NCI-H2107 treated with DMSO at 0.1 percent for 48 hours (cell line): ENCODE measurements around the gene DGKD.
A peak's percentile ranks its signal among the peaks of the same experiment; 100 is the strongest.

Source experiments
- DNase-seq: peaks from one replicate; lab custom pipeline; 2025; ENCODE audit not compliant: unreplicated experiment; lab: John Stamatoyannopoulos, UW

The DGKD gene

GRCh38 chr2:233470839-233471238, 116.5 kb downstream of the DGKD start:
- DNase-seq = no peak

DNA sequence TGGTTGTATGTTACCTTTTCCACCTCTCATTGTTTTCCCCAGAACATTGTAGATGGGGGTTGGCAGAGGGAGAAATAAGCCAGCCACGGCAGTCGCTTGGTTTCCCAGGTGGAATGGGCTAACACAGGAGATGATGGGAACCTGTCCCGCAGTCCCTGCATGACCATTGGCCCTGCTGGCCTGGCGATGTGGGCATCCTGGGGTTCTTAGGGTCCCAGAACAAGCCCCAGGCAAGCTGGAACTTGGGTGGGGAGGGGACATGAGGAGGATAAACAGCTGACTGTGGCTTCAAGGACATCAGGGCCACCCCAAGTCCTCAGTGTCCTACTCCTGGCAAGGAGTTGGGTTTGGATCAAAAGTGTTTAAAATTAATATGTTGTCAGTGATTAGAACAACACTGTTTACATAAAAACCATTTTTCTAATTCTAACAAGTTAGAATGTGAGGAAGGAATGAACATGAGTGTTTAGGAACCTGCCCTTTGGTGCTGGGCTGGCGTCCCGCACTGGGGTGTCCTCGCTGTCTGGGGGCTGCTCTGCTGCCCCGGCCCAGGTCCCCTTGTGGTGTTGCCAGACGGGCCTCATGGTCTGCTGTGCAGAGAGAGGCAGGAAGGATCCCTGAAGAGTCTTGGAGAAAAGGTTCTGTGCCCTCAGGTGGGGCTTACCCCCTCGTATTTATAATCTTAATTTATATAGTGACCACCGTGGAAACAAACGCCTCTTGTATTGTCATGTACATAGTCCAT, 117.2 kb downstream of the DGKD start:
- DNase-seq = no peak

DNA sequence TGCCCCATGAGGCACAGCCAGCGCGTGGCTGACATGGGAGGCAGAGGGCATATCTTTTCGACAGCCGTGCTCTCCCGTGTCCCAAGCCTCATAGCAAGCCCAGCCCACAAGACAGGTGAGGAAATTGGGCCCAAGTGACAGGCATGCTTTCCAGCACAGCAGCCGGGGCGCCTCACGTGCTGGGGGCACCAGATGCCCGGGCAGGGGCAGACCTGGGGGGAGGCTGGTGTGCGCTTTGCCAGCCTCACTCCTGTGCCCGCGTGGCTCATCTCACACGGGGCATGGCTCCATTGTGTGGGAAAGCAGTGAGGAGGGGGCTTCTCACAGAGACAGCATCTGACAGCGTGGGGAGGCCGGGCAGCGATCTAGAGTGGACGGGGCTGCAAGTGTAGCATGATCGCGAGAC, 119.1 kb downstream of the DGKD start:
- DNase-seq = no peak

DNA sequence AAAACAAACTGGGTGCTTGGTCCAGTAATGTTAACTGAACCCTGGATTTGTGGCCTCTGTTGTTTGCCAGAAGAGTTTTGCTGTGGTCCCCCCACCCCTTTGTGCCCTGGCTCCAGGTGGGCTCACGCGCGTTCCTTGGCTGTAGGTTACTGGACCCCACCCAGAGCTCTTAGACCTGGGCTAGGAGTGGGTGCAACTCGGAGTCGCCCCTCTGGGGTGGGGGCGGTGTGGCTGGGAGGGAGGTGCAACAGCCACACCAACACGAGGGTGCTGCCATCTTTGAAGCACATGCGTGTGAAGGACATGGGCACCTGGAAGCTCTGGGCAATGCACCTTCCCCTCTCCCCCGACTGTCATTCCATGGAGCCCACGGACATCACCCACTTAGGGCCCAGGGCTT, 119.6 kb downstream of the DGKD start:
- DNase-seq = no peak

- no peak for DNase-seq
Measured at GRCh38 chr2:233474308-233475160, 120.2 kb downstream of the DGKD start.

- no peak for DNase-seq
Measured at GRCh38 chr2:233476063-233476410, 121.7 kb downstream of the DGKD start.

GRCh38 chr2:233476651-233477547, 122.6 kb downstream of the DGKD start:
- no peak for DNase-seq

- no peak for DNase-seq
Measured at GRCh38 chr2:233477548-233478433, 123.5 kb downstream of the DGKD start.

- no peak for DNase-seq
Measured at GRCh38 chr2:233479616-233480489, 125.6 kb downstream of the DGKD start.

- peak; percentile 21 for DNase-seq
Measured at GRCh38 chr2:233480490-233481202, 126.4 kb downstream of the DGKD start.

DNA sequence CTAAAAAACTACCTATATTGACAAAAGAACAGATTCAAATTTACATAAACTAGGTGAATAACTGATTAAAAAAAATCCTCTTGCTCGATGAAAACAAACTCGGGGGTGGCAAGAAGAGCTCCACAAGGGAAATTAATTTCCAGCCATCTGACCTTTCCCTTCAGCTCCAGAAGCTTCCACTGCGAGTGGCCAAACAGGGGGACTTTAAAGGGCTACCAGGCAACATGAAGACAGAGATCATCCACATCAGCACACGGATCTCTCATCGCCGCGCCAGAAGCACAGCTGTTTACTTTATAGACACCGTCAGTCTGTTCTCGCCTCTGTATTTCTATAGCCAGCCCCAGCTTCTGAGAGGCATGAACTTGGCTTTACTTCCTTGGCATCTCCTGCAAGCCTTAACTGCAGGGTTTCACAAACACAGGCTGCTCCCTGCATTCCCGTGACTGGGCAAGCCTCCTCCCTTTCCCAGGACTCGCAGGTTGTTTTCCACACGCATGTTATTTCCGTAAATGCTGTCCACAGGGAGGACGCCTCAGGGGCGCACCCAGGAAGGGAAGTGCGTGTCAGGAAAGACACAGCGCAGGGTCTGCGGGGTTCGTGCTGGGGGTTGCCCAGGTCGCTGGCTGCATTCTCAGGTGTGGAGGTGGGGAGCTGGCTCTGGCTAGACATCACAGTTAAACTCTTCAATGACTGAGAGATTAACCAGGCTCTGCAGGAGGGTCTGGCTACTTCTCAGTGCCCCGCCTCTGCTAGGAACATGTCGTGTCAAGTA, 127.3 kb downstream of the DGKD start:
- no peak for DNase-seq

DNA sequence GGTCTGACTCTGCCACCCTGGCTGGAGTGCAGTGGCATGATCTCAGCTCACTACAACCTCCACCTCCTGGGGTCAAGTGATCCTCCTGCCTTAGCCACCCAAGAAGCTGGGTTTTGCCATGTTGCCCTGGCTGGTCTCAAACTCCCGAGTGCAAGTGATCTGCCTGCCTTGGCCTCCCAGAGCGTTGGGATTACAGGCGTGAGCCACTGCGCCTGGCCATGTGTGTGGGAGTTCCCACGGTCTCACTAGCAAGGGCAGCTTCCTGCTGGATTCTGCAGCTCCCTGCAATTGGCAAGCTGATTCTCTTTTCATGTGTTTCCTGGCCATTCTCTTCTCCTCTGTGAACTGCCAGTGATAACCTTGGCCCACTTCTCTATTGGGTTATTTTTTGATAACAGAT, 128.3 kb downstream of the DGKD start:
- DNase-seq = no peak

DNA sequence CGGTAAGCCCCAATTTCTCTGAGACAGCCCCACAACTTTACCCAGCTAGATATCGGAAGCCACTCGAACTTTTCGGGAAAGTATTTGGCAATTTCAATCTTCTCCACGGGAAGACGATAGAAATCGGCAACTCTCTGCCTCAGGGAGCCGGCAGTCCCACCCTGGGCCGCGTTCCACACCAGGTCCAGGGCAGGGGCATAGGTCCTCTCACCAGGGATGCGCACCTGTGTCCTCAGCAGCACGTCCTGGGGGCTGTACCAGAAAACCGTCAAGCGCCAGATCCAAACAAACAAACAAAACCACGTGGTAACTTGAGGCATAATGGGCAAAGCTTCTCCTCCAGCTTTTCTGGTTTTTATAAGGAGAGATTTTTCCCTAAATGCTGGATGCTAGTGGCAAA, 131.4 kb downstream of the DGKD start:
- no peak for DNase-seq

DNA sequence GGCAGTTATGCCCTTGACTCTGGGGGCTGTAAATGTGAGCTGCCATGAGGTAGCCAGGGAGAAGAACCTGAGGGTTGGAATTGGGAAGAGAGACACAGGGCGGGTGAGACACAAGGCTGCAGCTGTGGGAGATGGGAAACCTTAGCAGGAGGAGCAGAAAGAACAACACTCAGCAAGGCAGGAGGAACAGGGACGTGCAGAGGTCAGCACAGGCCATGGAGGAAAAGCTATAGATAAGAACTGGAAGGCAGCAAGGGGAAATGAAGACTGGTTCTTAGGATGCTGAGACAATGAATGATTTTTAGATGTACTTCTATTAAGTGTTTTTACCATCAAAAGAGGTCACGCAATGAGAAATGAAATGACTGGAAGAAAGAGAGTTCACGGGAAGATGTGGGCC, 132.1 kb downstream of the DGKD start:
- DNase-seq = no peak

- DNase-seq = no peak
Measured at GRCh38 chr2:233486778-233487552, 132.7 kb downstream of the DGKD start.

- DNase-seq = no peak
Measured at GRCh38 chr2:233487748-233488345, 133.6 kb downstream of the DGKD start.

- no peak for DNase-seq
Measured at GRCh38 chr2:233489143-233489542, 134.8 kb downstream of the DGKD start.
